GM10248 (cell line): ENCODE data around the gene ALDH1L1.
A peak's percentile ranks its signal among the peaks of the same experiment; 100 is the strongest.

ENCODE experiments used
- CTCF ChIA-PET: fragments of 300-600 bp; sonication (Branson Sonifier 250); formaldehyde crosslinking; extraction: SDS; loops from one replicate; lab custom pipeline; 2021; ENCODE audit warnings: antibody characterized with exemption; lab: Yijun Ruan, JAX
- POLR2A ChIA-PET: fragments of 350-650 bp; sonication (Branson Sonifier 250); formaldehyde crosslinking; extraction: SDS; loops from one replicate; lab custom pipeline; 2020; ENCODE audit warnings: antibody characterized with exemption; lab: Yijun Ruan, JAX
- DNase-seq: peaks from one replicate; pipeline ENCODE4 v3.0.0; 2012; ENCODE audit errors: extremely low spot score
- CTCF ChIP-seq: IDR thresholded peaks from 2 replicates; pipeline ENCODE4 v1.5.1; 2012; ENCODE audit warnings: mild to moderate bottlenecking, low read depth; ENCODE audit errors: extremely low read depth, missing control alignments, control extremely low read depth

ALDH1L1 gene

GRCh38 chr3:126135406-126136076 lies 44.8 kb downstream of the ALDH1L1 start:
- CTCF ChIA-PET = interaction anchor here (1.5 to 2.0 kb wide), 3 partner anchors 14 to 63 kb away, joined by 4 to 8 read pairs (median 7); no protein-coding TSS in a partner anchor
- TF ChIP-seq CTCF = no peak

GRCh38 chr3:126135071-126135405 lies 45.3 kb downstream of the ALDH1L1 start:
- DNase-seq = no peak
- TF ChIP-seq CTCF = no peak
- ChIA-PET CTCF (interaction anchor here (0.9 to 3.0 kb wide), 10 partner anchors 9 to 254 kb away, joined by 3 to 23 read pairs (median 4); no protein-coding TSS in a partner anchor), POLR2A (no interaction called here)

More at GRCh38 chr3:126135406-126136076, 44.8 kb downstream of the ALDH1L1 start:
- POLR2A ChIA-PET = no interaction called here
- no peak for DNase-seq

GRCh38 chr3:126134219-126134975 lies 46.0 kb downstream of the ALDH1L1 start:
- POLR2A ChIA-PET = no interaction called here
- TF ChIP-seq CTCF = peak; percentile 55
- CTCF ChIA-PET = interaction anchor here (0.7 to 3.0 kb wide), 22 partner anchors 9 to 389 kb away, joined by 3 to 23 read pairs (median 4); no protein-coding TSS in a partner anchor
- peak; percentile 69 for DNase-seq

- CTCF ChIA-PET = interaction anchor here (0.6 to 3.0 kb wide), 21 partner anchors 8 to 389 kb away, joined by 3 to 23 read pairs (median 4); no protein-coding TSS in a partner anchor
- POLR2A ChIA-PET = no interaction called here
- TF ChIP-seq CTCF = no peak
- DNase-seq = no peak
Measured at GRCh38 chr3:126133606-126134005, 46.8 kb downstream of the ALDH1L1 start.

- no peak for DNase-seq
- ChIA-PET POLR2A (no interaction called here), CTCF (interaction anchor here (0.6 to 3.0 kb wide), 13 partner anchors 12 to 390 kb away, joined by 3 to 23 read pairs (median 4); partner anchors contain the start of gene ZXDC)
- peak; percentile 2 for TF ChIP-seq CTCF
Measured at GRCh38 chr3:126132751-126133511, 47.5 kb downstream of the ALDH1L1 start.
